HG03103 (cell line): ENCODE results near the gene TCFL5.
"Not testable (repeated sequence)": the region's sequence is repeated elsewhere in the genome, so short reads cannot be mapped to it uniquely, and the experiment has no call there.

Experiments used
- ATAC-seq: cut with Tn5 transposase; IDR thresholded peaks from one replicate; pipeline ENCODE4 v1.9.1; 2021; ENCODE audit warnings: low read depth; ENCODE audit not compliant: unreplicated experiment

Gene TCFL5

DNA sequence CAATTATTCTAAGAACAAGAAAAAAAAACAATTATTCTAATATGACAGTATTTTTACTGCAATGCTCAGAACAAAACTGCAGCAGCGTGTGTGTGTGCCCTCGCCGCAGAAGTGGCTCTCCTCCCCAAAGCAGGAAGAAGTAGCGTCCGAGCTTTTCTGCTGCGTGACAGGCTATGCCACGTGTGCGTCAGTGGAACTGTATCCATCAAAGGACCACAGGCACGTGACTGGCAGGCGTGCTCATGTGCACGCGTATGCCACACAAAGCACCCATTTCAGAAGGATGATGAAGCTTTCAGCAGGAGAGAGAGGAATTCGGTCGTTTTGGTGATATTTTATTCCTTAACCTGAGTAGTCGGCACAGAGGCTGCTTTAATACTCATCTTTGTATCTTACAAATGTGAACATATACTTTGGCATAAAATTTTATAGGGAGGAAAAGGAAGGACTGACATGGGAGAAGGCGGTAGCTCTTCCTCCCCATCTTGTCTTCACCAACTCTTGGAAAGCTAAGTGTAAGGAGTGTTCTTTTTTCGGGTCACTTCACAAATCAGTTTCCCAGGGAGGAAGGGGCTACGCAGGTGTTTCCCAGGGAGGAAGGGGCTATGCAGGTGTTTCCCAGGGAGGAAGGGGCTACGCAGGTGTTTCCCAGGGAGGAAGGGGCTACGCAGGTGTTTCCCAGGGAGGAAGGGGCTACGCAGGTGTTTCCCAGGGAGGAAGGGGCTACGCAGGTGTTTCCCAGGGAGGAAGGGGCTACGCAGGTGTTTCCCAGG is 3.4 kb downstream of the TCFL5 start:
- ATAC-seq: no peak

DNA sequence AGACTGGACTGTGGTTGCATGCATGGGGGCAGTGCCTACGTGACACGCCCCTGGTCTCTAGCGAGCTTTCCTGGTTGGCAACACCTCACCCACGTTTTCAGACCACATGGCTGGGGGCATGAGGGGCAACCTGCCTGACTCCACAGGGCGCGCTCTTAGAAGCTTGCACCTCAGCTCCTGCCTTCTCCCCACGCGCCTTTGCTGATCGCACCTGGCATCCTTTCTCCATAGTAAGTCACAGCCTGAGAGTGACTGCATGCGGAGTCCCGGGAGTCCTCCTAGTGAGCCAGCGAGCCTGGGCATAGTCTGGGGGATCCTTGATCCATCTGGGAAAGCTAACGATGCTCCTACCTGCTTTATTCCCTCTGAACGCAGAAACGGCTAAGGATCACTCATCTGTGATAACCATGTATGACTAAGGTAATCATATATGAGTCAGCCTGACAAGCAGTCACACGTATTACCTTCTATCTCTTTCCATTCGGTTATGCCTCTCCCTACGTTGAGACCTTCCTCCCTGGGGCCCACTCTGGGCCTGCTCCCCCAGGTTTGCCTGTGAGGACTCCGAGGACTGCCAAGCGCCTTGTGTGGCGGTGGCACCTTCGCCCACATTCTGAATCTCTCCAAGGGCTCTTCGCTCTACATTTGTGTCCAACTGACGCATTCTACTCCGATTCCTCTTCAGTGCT is 4.5 kb downstream of the TCFL5 start:
- no peak for ATAC-seq

DNA sequence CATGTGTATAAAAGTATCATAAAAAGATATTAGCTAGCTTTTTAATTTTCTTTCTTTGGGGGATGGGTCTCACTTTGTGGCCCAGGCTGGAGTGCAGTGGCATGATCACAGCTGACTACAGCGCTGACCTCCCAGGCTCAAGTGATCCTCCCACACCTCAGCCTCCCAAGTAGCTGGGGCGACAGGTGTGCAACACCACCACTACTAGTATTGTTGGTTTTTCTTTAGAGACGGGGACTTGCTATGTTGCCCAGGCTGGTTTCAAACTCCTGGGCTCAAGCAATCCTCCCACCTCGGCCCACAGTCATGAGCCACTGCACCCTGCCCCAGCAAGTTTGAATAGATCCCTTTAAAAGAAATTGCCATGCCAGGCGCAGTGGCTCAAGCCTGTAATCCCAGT is 6.5 kb downstream of the TCFL5 start:
- ATAC-seq: no peak

GRCh38 chr20:62854121-62854520 is 7.5 kb downstream of the TCFL5 start:
- ATAC-seq: no peak

- ATAC-seq: not testable (repeated sequence)
These were observed 8.3 kb downstream of the TCFL5 start for GRCh38 chr20:62853304-62853703.

DNA sequence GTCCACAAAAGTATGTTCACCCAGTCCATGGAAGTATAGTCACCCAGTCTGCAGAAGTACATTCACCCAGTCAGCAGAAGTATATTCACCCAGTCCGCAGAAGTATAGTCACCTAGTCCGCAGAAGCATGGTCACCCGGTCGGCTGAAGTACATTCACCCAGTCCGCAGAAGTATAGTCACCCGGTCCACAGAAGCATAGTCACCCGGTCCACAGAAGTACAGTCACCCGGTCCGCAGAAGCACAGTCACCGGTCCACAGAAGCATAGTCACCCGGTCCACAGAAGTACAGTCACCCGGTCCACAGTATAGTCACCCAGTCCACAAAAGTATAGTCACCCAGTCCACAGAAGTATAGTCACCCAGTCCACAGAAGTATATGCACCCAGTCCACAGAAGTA is 8.8 kb downstream of the TCFL5 start:
- no peak for ATAC-seq

DNA sequence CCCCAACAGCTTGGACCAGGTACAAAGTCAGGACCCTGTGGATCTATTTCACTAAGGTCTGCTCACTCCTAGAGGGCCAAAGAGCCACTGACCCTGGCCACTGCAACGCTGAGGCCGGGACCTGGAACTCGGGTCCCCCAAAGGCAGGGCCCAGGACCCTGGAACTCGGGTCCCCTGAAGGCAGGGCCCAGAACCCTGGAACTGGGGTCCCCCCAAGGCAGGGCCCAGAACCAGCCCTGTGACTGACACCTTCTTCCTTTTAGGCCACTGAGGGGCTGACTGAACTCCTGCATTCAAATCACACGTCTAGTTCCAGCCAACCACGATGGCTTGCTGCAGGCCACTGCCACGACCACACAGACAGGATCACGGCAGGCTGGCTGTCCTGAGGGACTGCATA is 9.4 kb downstream of the TCFL5 start:
- ATAC-seq: no peak

DNA sequence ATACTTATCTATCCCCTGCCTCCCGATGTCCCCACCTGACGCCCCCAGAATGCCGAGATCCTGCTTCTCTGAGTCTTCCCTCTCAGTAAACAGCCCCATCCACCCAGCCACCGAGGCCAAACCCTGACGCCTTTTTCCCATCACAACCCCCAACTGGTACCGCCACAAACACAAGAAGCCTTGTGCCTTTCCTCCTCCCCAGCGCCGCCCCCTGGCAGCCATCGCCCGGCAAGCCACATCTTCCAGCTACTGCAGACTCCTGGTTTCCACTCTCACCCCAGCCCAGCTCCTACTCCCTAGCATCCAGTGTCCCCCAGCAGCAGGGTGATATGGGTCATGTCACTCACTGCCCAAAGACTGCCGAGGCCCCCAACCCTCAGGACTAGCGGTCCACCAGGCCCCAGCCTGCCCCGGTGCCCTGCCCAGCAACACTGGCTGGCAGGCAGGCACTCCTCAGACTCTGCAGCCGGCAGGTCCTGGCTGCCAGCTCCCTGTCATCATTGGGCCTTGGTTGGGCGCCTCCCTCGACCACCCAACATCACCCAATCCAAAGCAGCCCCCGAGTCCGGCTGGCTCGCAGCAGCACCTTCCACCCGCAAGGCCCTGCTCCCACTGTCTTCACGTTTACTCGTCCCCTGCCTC is 11.2 kb downstream of the TCFL5 start:
- ATAC-seq: no peak

- ATAC-seq: no peak
These were observed 12.2 kb downstream of the TCFL5 start for GRCh38 chr20:62849431-62849830.

DNA sequence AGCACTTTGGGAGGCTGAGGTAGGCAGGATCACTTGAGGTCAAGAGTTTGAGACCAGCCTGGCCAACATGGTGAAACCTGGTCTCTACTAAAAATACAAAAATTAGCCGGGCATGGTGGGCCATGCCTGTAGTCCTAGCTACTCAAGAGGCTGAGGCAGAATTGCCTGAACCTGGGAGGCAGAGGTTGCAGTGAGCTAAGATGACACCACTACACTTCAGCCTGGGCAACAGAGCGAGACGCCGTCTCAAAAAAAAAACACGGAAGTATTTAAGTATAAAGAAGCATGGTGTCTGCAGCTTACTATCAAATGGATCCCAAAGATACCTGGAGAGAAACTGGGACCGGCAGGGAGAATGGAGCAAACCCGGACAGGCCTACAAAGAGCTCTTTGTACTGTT is 12.7 kb downstream of the TCFL5 start:
- not testable (repeated sequence) for ATAC-seq

- ATAC-seq: no peak
These were observed 15.3 kb downstream of the TCFL5 start for GRCh38 chr20:62846166-62846890.

DNA sequence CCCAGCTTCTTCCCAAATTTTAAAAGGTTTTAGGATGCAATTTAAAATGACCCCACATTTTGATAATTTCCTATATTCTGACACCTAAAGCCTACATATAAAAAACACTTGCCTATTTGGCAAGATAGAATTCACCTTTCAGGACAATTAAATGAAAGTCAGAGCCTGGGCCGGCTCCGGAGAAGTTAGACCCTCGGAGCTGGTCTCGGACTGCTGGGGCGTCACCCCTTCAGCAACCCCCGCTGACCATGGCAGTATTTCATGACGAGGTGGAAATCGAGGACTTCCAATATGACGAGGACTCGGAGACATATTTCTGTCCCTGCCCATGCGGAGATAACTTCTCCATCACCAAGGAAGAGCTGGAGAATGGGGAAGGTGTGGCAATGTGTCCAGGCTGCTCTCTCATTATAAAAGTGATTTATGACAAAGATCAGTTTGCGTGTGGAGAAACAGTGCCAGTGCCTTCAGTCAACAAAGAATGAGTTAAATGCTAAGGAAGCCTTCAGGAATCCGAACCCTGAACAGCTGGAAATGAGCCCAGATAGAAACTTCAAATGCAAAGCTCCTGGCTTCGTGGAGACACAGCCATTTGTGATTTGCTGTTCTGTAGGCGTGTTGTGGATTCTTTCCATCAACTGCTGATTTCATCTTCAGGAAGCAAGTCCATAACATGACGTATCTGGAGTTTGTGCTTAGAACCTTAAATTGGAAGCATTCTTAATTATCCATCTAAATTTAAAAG is 16.0 kb downstream of the TCFL5 start:
- no peak for ATAC-seq

GRCh38 chr20:62844182-62844581 is 17.4 kb downstream of the TCFL5 start:
- no peak for ATAC-seq

GRCh38 chr20:62843656-62844055 is 18.0 kb downstream of the TCFL5 start:
- ATAC-seq: no peak

- no peak for ATAC-seq
These were observed 19.9 kb downstream of the TCFL5 start for GRCh38 chr20:62841705-62842212.

DNA sequence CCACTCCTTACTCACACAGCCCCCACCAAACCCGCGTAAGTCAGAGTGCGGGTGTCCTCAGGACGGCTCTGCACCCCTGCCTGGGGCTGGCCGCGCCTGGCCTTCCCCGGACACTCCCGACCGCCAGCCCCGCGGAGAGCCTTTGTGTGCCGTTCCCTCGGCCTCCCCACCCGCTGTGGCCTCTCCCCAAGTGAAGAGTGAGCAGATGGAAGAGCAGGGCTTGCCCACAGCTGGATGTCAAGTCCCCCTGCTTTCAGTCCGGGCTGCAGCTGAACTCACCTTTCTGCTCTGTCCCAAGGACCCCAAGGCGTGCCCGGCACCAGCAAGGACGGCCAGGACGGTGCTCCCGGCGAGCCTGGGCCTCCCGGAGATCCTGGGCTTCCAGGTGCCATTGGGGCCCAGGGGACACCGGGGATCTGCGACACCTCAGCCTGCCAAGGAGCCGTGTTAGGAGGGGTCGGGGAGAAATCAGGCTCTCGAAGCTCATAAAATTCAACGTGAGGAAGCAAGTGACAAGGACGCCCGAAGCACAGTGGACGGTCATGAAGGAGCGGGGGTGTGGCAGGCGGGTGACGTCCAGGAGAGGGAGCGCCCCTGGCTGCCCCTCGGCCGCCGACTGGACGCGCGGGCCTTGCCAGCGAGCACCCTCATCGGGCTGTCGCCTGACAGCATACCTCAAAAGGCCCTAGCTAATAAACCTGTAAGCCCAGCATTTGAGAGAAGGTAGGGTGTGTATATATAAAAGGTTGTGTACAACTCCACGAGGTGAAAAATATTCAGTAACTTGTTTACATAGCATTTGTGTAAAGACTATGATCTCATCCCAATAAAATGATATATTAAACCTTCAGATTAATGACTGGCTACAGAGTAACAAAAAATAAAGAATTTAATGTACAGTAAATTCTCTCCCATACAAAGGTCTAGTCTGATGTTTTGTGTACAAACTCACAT is 21.1 kb downstream of the TCFL5 start:
- no peak for ATAC-seq

GRCh38 chr20:62839816-62840215 is 21.8 kb downstream of the TCFL5 start:
- ATAC-seq: no peak

DNA sequence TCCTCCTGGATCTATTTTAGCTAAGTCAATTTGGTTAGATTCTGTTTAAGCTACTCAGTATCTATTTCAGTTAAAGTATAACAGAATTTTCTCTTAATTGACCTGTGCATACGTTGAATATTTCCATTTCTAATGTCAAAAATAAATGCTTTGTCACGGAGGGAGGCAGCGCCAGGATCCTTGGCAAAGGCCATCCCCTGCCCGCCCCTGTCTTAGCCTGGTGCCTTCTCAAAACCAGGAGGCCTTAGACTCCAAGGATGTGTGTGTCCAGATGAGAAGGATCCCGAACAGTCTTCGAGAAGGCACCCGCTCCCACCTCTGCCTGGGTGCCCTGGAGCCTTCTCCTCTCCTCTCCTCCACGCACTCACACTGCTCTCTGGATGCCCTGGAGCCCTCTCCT is 22.4 kb downstream of the TCFL5 start:
- ATAC-seq: no peak
